Gastroesophageal sphincter (tissue), 3 donors: ENCODE results near the gene TNP1.

ENCODE experiments used
- EP300 ChIP-seq: sonication (generic); formaldehyde crosslinking; IDR thresholded peaks from one replicate; pipeline ENCODE4 v1.6.1; 2017; ENCODE audit warnings: antibody characterized with exemption, mild to moderate bottlenecking
- POLR2A ChIP-seq, 2 donors: fragments of 450-650 bp; IDR thresholded peaks; one replicate each; pipeline ENCODE4 v1.6.1; 2017; ENCODE audit warnings: antibody characterized with exemption in 2 of 2, mild to moderate bottlenecking in 2 of 2, moderate library complexity in 1 of 2
- POLR2AphosphoS5 ChIP-seq: sonication (generic); formaldehyde crosslinking; IDR thresholded peaks from one replicate; pipeline ENCODE4 v1.6.1; 2017; ENCODE audit warnings: antibody characterized with exemption
- TF ChIP-seq, protein P1 (sequence below), 4 experiments: fragments of 200-600 bp in 2 of 4; fragments of 450-650 bp in 2 of 4; sonication (generic) in 1 of 4; IDR thresholded peaks; one replicate each; pipeline ENCODE4 v1.5.1; 2017 to 2019; ENCODE audit warnings: antibody characterized with exemption in 4 of 4, mild to moderate bottlenecking in 2 of 4, moderate library complexity in 2 of 4

DNA sequence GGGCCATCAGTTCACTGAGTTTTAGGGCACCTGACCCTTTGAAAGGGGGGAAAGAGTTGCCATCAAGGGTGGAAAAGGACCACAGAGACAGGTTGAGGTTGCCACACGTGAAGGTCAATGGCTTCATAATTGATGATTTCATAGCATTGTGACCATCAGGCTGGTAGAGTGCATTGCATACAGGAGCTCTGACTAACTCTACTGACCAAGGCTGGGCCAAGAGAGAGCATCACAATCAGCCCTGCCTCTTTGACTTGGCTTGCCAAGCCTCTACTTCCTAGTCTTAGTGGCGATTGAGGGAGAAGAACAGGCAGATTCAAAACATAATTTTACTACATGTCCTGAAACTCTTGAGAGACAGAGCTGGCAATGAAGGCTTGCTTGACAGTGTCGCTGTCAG lies 5.8 kb upstream of the TNP1 start:
- TF ChIP-seq, protein P1, sequence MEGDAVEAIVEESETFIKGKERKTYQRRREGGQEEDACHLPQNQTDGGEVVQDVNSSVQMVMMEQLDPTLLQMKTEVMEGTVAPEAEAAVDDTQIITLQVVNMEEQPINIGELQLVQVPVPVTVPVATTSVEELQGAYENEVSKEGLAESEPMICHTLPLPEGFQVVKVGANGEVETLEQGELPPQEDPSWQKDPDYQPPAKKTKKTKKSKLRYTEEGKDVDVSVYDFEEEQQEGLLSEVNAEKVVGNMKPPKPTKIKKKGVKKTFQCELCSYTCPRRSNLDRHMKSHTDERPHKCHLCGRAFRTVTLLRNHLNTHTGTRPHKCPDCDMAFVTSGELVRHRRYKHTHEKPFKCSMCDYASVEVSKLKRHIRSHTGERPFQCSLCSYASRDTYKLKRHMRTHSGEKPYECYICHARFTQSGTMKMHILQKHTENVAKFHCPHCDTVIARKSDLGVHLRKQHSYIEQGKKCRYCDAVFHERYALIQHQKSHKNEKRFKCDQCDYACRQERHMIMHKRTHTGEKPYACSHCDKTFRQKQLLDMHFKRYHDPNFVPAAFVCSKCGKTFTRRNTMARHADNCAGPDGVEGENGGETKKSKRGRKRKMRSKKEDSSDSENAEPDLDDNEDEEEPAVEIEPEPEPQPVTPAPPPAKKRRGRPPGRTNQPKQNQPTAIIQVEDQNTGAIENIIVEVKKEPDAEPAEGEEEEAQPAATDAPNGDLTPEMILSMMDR (IDR thresholded peaks at IDR 0.05), result no peak
- TF ChIP-seq POLR2AphosphoS5 (no peak), EP300 (no peak), POLR2A (IDR thresholded peaks at IDR 0.05) (no peak)
